PFSK-1 (cell line): ENCODE data around the gene RPUSD1.

Experiments used
- FOXP2 ChIP-seq: optimal IDR thresholded peaks from 2 replicates; pipeline ENCODE3; 2011; ENCODE audit warnings: borderline replicate concordance, control low read depth, inconsistent platforms; ENCODE audit not compliant: insufficient read depth; ENCODE audit errors: extremely low read length, extremely low read depth
- POLR2AphosphoS5 ChIP-seq: IDR thresholded peaks from 2 replicates; pipeline ENCODE4 v1.6.1; 2012; ENCODE audit warnings: low read depth, mild to moderate bottlenecking, control low read depth, low read length, moderate library complexity
- REST ChIP-seq, 2 experiments: IDR thresholded peaks; 2 replicates each; pipeline versions ENCODE4 v1.6.1 to v1.8.0; 2011 to 2012; ENCODE audit warnings: low read depth in 2 of 2, low read length in 2 of 2, control low read depth in 1 of 2, inconsistent platforms in 1 of 2, mild to moderate bottlenecking in 1 of 2, moderate library complexity in 1 of 2; ENCODE audit not compliant: insufficient read depth in 1 of 2
- SIN3A ChIP-seq: IDR thresholded peaks from 2 replicates; pipeline ENCODE4 v1.6.1; 2012; ENCODE audit warnings: mild to moderate bottlenecking, low read length, moderate library complexity, borderline replicate concordance; ENCODE audit not compliant: insufficient read depth
- TAF1 ChIP-seq: IDR thresholded peaks from 2 replicates; pipeline ENCODE4 v1.6.1; 2012; ENCODE audit warnings: low read length, control low read depth, borderline replicate concordance; ENCODE audit not compliant: insufficient read depth

Gene RPUSD1

GRCh38 chr16:762595-763268 is 25.4 kb downstream of the RPUSD1 start:
- no peak for TF ChIP-seq POLR2AphosphoS5
- TF ChIP-seq SIN3A = no peak
- TF ChIP-seq REST (IDR thresholded peaks at IDR 0.05; ENCODE audit: insufficient read depth in 1 of 2, low read depth in 2 of 2, low read length in 2 of 2) = no peak
- TF ChIP-seq TAF1 = no peak
- TF ChIP-seq FOXP2 = no peak

GRCh38 chr16:761625-762513 is 26.3 kb downstream of the RPUSD1 start:
- no peak for TF ChIP-seq POLR2AphosphoS5
- no peak for TF ChIP-seq SIN3A
- no peak for TF ChIP-seq REST (IDR thresholded peaks at IDR 0.05; ENCODE audit: insufficient read depth in 1 of 2, low read depth in 2 of 2, low read length in 2 of 2)
- no peak for TF ChIP-seq TAF1
- no peak for TF ChIP-seq FOXP2

GRCh38 chr16:760545-761343 is 27.4 kb downstream of the RPUSD1 start, which contains the start of gene MSLN:
MSLN (plus strand) TSS chr16:760734; CDS start chr16:762681, 1,947 bp downstream.
- TF ChIP-seq POLR2AphosphoS5 (no peak), TAF1 (no peak), REST (IDR thresholded peaks at IDR 0.05; ENCODE audit: insufficient read depth in 1 of 2, low read depth in 2 of 2, low read length in 2 of 2) (no peak), SIN3A (no peak), FOXP2 (no peak)

- TF ChIP-seq POLR2AphosphoS5 = no peak
- TF ChIP-seq FOXP2 = no peak
- TF ChIP-seq REST (IDR thresholded peaks at IDR 0.05; ENCODE audit: insufficient read depth in 1 of 2, low read depth in 2 of 2, low read length in 2 of 2) = no peak
- no peak for TF ChIP-seq SIN3A
- TF ChIP-seq TAF1 = no peak
Measured at GRCh38 chr16:760065-760464, 28.1 kb downstream of the RPUSD1 start.
